Activated naive CD4-positive, alpha-beta T cell (primary cell): ENCODE results near the gene KCNG2.

Experiments used
- DNase-seq, 4 experiments: peaks; one replicate each; lab custom pipeline; 2025; lab: John Stamatoyannopoulos, UW

KCNG2 gene

DNA sequence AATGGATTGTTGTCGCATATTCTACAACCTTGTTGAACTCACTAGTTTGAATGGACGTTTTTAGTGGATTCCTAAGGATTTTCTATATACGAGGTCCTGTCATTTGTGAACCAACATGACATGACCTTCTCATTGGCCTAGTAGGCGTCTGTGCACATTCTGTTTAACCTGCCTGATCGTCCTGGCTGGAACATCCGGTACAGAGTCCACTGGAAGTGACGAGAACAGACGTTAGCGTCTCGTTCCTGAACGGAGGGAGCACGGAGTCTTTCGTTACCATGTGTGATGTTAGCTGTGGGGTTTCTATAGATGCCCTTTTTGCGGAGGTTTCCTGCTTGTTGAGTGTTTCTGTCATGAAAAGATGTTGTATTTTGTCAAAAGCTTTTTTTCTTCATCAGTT, 91.8 kb downstream of the KCNG2 start:
- no peak for DNase-seq

GRCh38 chr18:79890674-79891073, 92.9 kb downstream of the KCNG2 start:
- DNase-seq, result no peak

- no peak for DNase-seq
These were observed 99.0 kb downstream of the KCNG2 start for GRCh38 chr18:79896738-79897137.

DNA sequence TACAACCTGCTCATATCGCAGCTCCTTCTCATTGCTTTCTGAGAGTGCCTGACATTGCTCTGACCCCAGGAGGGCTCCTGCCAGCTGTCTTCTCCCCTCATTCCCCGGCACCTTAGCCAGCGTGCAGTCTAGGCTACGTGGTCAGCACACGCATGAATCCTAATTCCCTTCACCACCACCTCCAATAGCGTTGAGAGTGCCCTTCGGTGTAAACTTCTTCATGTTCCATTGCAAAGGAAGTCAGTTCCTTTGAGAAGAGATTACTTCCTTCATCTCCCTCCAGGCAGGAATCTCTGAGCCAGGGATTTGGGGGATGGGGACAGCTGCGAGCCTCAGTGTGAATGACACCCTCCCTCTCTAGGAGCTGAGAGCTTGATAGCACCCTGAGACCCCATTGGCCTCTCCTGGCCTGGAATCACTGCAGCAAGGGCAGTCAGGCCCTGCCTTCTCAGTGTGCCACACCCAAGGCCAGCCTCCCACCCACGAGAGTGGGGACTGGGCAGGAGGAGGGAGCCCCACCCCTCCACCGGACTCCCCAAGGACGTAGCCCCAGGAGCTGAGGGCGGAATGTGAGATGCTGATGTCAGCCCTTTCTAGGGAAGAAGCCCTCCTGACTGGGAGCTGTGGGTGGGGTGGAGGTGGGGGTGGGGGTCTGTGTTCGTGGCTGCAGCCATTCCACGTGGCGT, 100.3 kb downstream of the KCNG2 start:
- no peak for DNase-seq

DNA sequence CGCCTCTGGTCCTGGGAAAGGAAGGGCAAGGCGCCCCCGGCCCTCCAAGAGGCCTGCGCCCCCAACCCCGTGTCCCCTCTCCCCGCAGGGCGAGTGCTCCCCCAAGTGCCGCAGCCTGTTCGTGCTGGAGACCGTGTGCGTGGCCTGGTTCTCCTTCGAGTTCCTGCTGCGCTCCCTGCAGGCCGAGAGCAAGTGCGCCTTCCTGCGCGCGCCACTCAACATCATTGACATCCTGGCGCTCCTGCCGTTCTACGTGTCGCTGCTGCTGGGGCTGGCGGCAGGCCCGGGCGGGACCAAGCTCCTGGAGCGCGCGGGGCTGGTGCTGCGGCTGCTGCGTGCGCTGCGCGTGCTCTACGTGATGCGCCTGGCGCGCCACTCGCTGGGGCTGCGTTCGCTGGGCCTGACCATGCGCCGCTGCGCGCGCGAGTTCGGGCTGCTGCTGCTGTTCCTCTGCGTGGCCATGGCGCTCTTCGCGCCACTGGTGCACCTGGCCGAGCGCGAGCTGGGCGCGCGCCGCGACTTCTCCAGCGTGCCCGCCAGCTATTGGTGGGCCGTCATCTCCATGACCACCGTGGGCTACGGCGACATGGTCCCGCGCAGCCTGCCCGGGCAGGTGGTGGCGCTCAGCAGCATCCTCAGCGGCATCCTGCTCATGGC, 101.3 kb downstream of the KCNG2 start:
- no peak for DNase-seq

- DNase-seq, result no peak
These were observed 102.1 kb downstream of the KCNG2 start for GRCh38 chr18:79899609-79900445.

- no peak for DNase-seq
These were observed 103.2 kb downstream of the KCNG2 start for GRCh38 chr18:79900610-79901570.

DNA sequence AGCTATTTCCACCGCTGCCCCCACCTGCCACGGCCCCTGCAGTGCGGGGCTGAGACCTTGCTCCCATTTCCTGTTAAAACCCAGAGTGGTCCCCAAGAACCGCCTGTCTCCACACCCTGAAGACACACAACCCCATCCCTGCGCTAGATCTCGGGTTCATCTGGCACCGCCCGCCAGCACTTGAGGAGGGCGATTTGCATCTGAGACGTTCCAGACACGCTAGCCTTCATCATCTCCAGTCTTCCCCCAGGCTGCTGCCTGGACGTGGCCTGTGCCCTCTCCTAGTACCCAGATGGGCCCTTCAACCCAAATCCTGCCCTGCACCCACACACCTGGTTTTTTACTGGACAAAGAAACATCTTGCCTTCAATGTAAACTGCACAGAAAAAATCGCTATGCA, 103.9 kb downstream of the KCNG2 start:
- no peak for DNase-seq

GRCh38 chr18:79902075-79902474, 104.3 kb downstream of the KCNG2 start:
- no peak for DNase-seq

GRCh38 chr18:79902640-79903039, 104.9 kb downstream of the KCNG2 start:
- no peak for DNase-seq

GRCh38 chr18:79903071-79903635, 105.4 kb downstream of the KCNG2 start:
- no peak for DNase-seq

DNA sequence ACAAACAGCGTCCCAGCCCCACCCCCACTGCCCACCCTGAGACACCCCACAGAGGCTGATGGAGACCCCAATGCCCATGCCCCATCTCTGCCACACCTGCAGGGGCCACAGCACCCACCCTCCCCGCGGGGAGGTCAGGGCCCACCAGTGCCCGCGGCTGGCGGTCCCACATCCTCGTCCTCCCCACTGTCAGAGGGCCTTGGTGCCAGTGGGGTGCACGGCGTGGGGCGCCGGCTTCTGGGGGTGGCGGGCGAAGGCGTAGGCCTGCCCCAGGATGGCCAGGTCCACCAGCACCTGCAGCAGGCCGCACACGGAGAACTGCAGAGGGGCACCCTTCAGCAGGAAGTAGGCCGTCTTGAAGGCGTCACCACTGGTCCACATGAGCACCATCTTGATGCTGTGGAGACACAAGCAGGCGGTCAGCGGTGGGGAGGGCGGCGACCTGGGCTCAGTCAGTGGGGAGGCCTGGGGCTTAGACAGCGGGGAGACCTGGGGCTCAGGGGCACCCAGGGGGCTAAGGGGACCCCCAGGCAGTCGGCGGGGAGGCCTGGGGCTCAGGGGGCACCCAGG, 106.1 kb downstream of the KCNG2 start:
- DNase-seq, result no peak

DNA sequence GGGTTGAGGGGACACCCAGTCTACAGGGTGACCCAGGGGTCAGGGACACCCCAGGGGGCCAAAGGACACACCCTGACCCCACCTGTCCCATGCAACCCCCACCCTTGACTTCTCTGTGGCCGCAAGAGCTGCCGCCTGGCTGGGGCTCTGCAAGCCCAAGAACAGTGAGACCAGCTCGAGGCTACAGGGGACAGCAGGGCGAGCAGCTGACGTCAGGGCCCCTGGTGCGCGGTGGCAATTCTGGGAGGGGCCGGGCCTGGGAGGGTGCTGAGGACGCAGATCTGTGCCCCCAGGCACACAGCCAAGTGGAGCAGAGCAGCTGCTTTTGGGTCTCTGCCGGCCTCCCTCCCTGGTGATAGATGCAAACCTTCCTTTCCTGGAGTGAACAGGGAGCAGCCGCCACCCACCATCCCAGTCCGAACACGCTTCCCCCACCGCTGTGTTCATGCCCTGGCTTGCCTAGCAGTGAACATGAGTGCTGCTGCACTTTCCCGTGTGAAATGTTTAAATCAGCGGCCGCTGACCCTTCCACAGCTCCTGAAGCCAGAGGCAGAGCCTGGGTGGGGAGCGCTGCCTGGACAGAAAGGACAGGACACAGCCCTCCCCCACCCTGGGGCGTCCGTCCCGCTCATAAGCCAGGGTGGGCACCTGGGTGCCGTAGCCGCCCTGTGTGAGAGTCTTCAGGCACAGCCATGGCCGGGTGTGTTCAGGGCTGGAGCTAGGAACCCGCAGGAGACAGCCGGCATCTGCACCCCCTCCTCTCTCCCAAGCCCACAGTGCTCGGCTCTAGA, 106.8 kb downstream of the KCNG2 start:
- DNase-seq, result no peak

- DNase-seq, result no peak
These were observed 107.7 kb downstream of the KCNG2 start for GRCh38 chr18:79905389-79905911.

- no peak for DNase-seq
These were observed 108.3 kb downstream of the KCNG2 start for GRCh38 chr18:79905993-79906392.

- no peak for DNase-seq
These were observed 109.0 kb downstream of the KCNG2 start for GRCh38 chr18:79906706-79907105.

GRCh38 chr18:79910563-79911343, 113.0 kb downstream of the KCNG2 start:
- no peak for DNase-seq

GRCh38 chr18:79911344-79912270, 113.9 kb downstream of the KCNG2 start:
- DNase-seq, result no peak
